LNCAP (cell line): ENCODE measurements around the gene KCNE3.

Experiments used
- TF ChIP-seq, protein P1 (sequence below): fragments of 450-650 bp; IDR thresholded peaks from 2 replicates; pipeline ENCODE4 v1.5.1; 2017; ENCODE audit warnings: mild to moderate bottlenecking

KCNE3 gene

GRCh38 chr11:74466916-74467885, at the start of gene KCNE3:
KCNE3 (minus strand) TSS chr11:74467549; CDS start chr11:74457563, 9,986 bp downstream.
- TF ChIP-seq, protein P1, sequence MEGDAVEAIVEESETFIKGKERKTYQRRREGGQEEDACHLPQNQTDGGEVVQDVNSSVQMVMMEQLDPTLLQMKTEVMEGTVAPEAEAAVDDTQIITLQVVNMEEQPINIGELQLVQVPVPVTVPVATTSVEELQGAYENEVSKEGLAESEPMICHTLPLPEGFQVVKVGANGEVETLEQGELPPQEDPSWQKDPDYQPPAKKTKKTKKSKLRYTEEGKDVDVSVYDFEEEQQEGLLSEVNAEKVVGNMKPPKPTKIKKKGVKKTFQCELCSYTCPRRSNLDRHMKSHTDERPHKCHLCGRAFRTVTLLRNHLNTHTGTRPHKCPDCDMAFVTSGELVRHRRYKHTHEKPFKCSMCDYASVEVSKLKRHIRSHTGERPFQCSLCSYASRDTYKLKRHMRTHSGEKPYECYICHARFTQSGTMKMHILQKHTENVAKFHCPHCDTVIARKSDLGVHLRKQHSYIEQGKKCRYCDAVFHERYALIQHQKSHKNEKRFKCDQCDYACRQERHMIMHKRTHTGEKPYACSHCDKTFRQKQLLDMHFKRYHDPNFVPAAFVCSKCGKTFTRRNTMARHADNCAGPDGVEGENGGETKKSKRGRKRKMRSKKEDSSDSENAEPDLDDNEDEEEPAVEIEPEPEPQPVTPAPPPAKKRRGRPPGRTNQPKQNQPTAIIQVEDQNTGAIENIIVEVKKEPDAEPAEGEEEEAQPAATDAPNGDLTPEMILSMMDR: no peak

GRCh38 chr11:74507582-74507981, 40.2 kb upstream of the KCNE3 start:
- TF ChIP-seq, protein P1: no peak

- TF ChIP-seq, protein P1: no peak
These were observed 39.5 kb upstream of the KCNE3 start for GRCh38 chr11:74506823-74507222.

GRCh38 chr11:74505911-74506310, 38.6 kb upstream of the KCNE3 start:
- TF ChIP-seq, protein P1: no peak

GRCh38 chr11:74504100-74504691, 36.8 kb upstream of the KCNE3 start:
- TF ChIP-seq, protein P1: no peak

DNA sequence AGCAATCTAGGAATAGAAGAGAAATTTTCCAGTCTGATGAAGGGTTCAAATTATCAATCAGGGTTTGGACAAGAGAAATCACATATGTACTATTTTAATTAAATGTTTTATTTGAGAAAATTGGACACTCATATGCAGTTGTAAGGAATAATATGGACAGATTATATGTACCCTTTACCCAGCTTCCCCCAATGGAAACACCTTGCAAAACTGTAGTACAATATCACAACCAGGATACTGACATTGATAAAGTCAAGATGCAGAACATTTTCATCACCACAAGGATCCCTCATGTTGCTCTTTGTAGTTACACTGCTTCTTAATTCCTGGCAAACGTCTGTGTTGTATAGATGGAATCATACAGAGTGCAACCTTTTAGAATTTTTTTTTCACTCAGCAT, 27.6 kb upstream of the KCNE3 start:
- TF ChIP-seq, protein P1: no peak

DNA sequence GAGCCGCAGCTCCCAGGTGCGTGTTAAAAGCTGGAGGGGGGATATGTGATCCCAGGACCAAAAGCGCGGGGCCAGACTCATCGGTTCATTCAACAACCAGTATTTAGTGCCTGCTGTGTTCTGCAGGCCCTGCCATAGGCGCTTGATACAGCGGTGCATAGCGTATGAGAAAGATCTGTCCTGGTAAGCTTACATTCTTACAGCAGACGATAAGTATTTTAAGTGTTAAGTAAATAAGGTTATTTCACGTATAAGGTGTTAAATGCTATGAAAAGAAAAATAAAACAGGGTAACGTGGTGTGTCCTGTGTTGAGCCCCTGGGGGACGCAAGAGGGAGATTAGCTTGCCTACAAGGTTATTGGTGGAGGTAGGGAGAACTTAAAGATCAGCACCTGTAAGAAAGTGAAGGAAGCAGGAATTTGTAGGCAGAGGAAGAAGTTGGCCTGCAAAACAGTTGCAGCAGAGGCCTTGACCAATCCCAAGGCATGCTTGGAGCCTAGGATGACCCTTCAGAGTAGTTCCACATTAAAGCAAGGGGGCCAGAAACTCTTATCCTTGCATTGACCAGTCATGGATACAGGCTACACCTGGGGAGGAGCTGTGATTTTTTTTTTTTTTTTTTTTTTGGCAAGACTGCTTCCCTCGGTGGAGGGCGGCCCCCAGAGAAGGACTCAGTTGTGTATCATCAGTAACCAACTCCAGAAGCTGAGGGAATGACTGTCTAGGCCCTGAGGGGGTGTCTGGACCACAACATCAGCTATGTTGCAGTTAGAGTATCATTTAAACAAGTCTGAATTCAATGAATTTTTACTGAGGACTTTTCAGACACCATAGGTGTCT, 26.7 kb upstream of the KCNE3 start:
- TF ChIP-seq, protein P1: no peak
